H1 (cell line): Measurements from ENCODE around the gene ZNF432. TPM values are rescaled to one million over a fixed set of nuclear protein-coding genes. Genes with fewer than 3 reads are reported as not detected.

ENCODE experiments used
- CTCF ChIA-PET: fragments of 300-600 bp; sonication (Branson Sonifier 250); formaldehyde crosslinking; loops from one replicate; lab custom pipeline; 2021; ENCODE audit not compliant: partially characterized antibody; lab: Charles Lee
- POLR2A ChIA-PET: fragments of 300-600 bp; sonication (Branson Sonifier 250); formaldehyde crosslinking; loops from one replicate; lab custom pipeline; 2021; ENCODE audit warnings: inconsistent platforms; ENCODE audit not compliant: partially characterized antibody; lab: Charles Lee
- DNase-seq, 2 experiments: peaks; one replicate each; pipeline versions ENCODE4 v3.0.0 to v3.0.0-alpha.2; 2010 to 2022; ENCODE audit warnings: low spot score in 2 of 2, low read depth in 1 of 2, mixed read lengths in 1 of 2
- FAIRE-seq: peaks from 2 replicates; lab custom pipeline; 2011; peaks lifted over from hg19 to GRCh38; lab: Jason Lieb, UNC
- H2AFZ ChIP-seq: 2 replicates; pipeline ENCODE4 v1.8.1; 2012; ENCODE audit warnings: low read length, inconsistent platforms
- H2AK5ac ChIP-seq: 2 replicates; pipeline ENCODE4 v1.6.1; 2013; ENCODE audit warnings: low read depth, low read length
- H2BK120ac ChIP-seq: replicated peaks from 2 replicates; pipeline ENCODE3; 2013; ENCODE audit warnings: low read depth, low read length, inconsistent platforms
- H2BK12ac ChIP-seq: 2 replicates; pipeline ENCODE4 v1.6.1; 2013; ENCODE audit warnings: low read depth, low read length
- H2BK15ac ChIP-seq: 2 replicates; pipeline ENCODE4 v1.6.1; 2013; ENCODE audit warnings: low read length
- H2BK20ac ChIP-seq: 2 replicates; pipeline ENCODE4 v1.6.1; 2013; ENCODE audit warnings: low read length
- H2BK5ac ChIP-seq: 2 replicates; pipeline ENCODE4 v1.6.1; 2013; ENCODE audit warnings: low read depth, low read length
- H3K14ac ChIP-seq: 2 replicates; pipeline ENCODE4 v1.6.1; 2013; ENCODE audit warnings: inconsistent platforms; ENCODE audit not compliant: insufficient read length
- H3K18ac ChIP-seq: 2 replicates; pipeline ENCODE4 v1.6.1; 2013; ENCODE audit warnings: low read length; ENCODE audit errors: extremely low read depth
- H3K23ac ChIP-seq: 2 replicates; pipeline ENCODE4 v1.6.1; 2013; ENCODE audit warnings: inconsistent platforms; ENCODE audit not compliant: insufficient read length
- H3K23me2 ChIP-seq: 2 replicates; pipeline ENCODE4 v1.6.1; 2013; ENCODE audit warnings: low read depth, low read length
- H3K27ac ChIP-seq: 2 replicates; pipeline ENCODE4 v1.6.1; 2011; ENCODE audit warnings: low read depth, low read length, inconsistent platforms
- H3K27me3 ChIP-seq, 4 experiments: replicated peaks in 1 of 4; 1 replicate in 1 of 4; 2 replicates in 3 of 4; pipeline versions ENCODE4 v1.6.1 to v1.8.1; 2011 to 2013; ENCODE audit warnings: low read length in 3 of 4, mild to moderate bottlenecking in 3 of 4, inconsistent platforms in 2 of 4, mixed read lengths in 2 of 4, moderate library complexity in 1 of 4; ENCODE audit not compliant: control insufficient read depth in 3 of 4, insufficient read depth in 3 of 4; ENCODE audit errors: extremely low read depth in 1 of 4
- H3K36me3 ChIP-seq, 4 experiments: 2 replicates each; pipeline versions ENCODE4 v1.6.1 to v1.8.1; 2011 to 2013; ENCODE audit warnings: mild to moderate bottlenecking in 4 of 4, low read length in 3 of 4, moderate library complexity in 2 of 4, control low read depth in 1 of 4, inconsistent platforms in 1 of 4; ENCODE audit not compliant: insufficient read depth in 4 of 4, control insufficient read depth in 2 of 4
- H3K4ac ChIP-seq: replicated peaks from 2 replicates; pipeline ENCODE3; 2013; ENCODE audit warnings: low read length, low read depth, mixed read lengths, inconsistent platforms; ENCODE audit not compliant: insufficient read length
- H3K4me1 ChIP-seq, 4 experiments: replicated peaks in 1 of 4; 1 replicate in 1 of 4; 2 replicates in 3 of 4; pipeline versions ENCODE4 v1.6.1 to v1.8.1; 2011 to 2013; ENCODE audit warnings: low read length in 3 of 4, inconsistent platforms in 2 of 4, mixed read lengths in 1 of 4; ENCODE audit not compliant: insufficient read depth in 4 of 4, control insufficient read depth in 3 of 4
- H3K4me2 ChIP-seq, 2 experiments: 2 replicates each; pipeline versions ENCODE4 v1.6.1 to v1.8.1; 2011 to 2013; ENCODE audit warnings: low read depth in 2 of 2, low read length in 2 of 2, control low read depth in 1 of 2, inconsistent platforms in 1 of 2, mild to moderate bottlenecking in 1 of 2; ENCODE audit not compliant: insufficient read depth in 1 of 2
- H3K4me3 ChIP-seq, 4 experiments: fragments of 200-600, 300-600 bp in 1 of 4; sonication (generic), shearing (Covaris generic), sonication (Bioruptor Twin) in 1 of 4; 2 replicates each; pipeline versions ENCODE4 v1.5.1 to v1.8.1; 2011 to 2016; ENCODE audit warnings: low read length in 4 of 4, low read depth in 3 of 4, control low read depth in 2 of 4, inconsistent platforms in 2 of 4, mild to moderate bottlenecking in 2 of 4, mixed read lengths in 1 of 4, moderate library complexity in 1 of 4; ENCODE audit not compliant: insufficient read depth in 2 of 4; ENCODE audit errors: extremely low read depth in 1 of 4
- H3K56ac ChIP-seq: replicated peaks from 2 replicates; pipeline ENCODE3; 2013; ENCODE audit warnings: low read depth, mild to moderate bottlenecking, mixed read lengths, low read length, inconsistent platforms; ENCODE audit not compliant: insufficient read length
- H3K79me1 ChIP-seq: 2 replicates; pipeline ENCODE4 v1.6.1; 2013; ENCODE audit warnings: low read depth, low read length, control low read depth
- H3K79me2 ChIP-seq, 2 experiments: 2 replicates each; pipeline versions ENCODE4 v1.6.1 to v1.8.1; 2012 to 2013; ENCODE audit warnings: low read length in 2 of 2, mild to moderate bottlenecking in 2 of 2, inconsistent platforms in 1 of 2; ENCODE audit not compliant: insufficient read depth in 2 of 2, control insufficient read depth in 1 of 2
- H3K9ac ChIP-seq, 4 experiments: replicated peaks in 1 of 4; 1 replicate in 1 of 4; 2 replicates in 3 of 4; pipeline versions ENCODE4 v1.6.1 to v1.8.1; 2011 to 2013; ENCODE audit warnings: low read depth in 3 of 4, low read length in 3 of 4, control low read depth in 2 of 4, mild to moderate bottlenecking in 2 of 4, moderate library complexity in 2 of 4, inconsistent platforms in 1 of 4; ENCODE audit errors: extremely low read depth in 1 of 4
- H3K9me3 ChIP-seq, 2 experiments: 2 replicates each; pipeline versions ENCODE4 v1.6.1 to v1.8.1; 2012 to 2013; ENCODE audit warnings: mild to moderate bottlenecking in 2 of 2, moderate library complexity in 2 of 2, control low read depth in 1 of 2, inconsistent platforms in 1 of 2, low read depth in 1 of 2, low read length in 1 of 2, mixed read lengths in 1 of 2; ENCODE audit not compliant: insufficient read depth in 2 of 2
- H4K20me1 ChIP-seq, 2 experiments: replicated peaks in 1 of 2; 2 replicates each; pipeline versions ENCODE3 to v1.8.1; 2011 to 2013; ENCODE audit warnings: inconsistent platforms in 2 of 2, low read length in 2 of 2, mild to moderate bottlenecking in 1 of 2; ENCODE audit not compliant: insufficient read depth in 2 of 2, control insufficient read depth in 1 of 2
- H4K5ac ChIP-seq: 2 replicates; pipeline ENCODE4 v1.6.1; 2013; ENCODE audit warnings: low read length, low read depth, mixed read lengths, inconsistent platforms; ENCODE audit not compliant: insufficient read length
- H4K8ac ChIP-seq: 2 replicates; pipeline ENCODE4 v1.8.0; 2013; ENCODE audit warnings: mild to moderate bottlenecking, moderate library complexity, low read length, inconsistent platforms; ENCODE audit not compliant: insufficient read depth; ENCODE audit errors: extremely low read depth
- H4K91ac ChIP-seq: replicated peaks from 2 replicates; pipeline ENCODE3; 2013; ENCODE audit warnings: low read length, mixed read lengths, inconsistent platforms; ENCODE audit not compliant: insufficient read length
- BACH1 ChIP-seq: IDR thresholded peaks from 2 replicates; pipeline ENCODE4 v1.6.1; 2012; ENCODE audit warnings: low read length, improper control_type of control experiment
- BRCA1 ChIP-seq: IDR thresholded peaks from 2 replicates; pipeline ENCODE4 v1.6.1; 2012; ENCODE audit warnings: low read depth, low read length, improper control_type of control experiment
- CTBP2 ChIP-seq: IDR thresholded peaks from 2 replicates; pipeline ENCODE4 v1.7.0; 2011; ENCODE audit warnings: borderline replicate concordance, mild to moderate bottlenecking, moderate library complexity, mixed read lengths, low read length; ENCODE audit not compliant: insufficient read depth, insufficient read length
- E2F6 ChIP-seq: IDR thresholded peaks from 2 replicates; pipeline ENCODE4 v1.6.1; 2012; ENCODE audit warnings: inconsistent platforms
- GABPA ChIP-seq: IDR thresholded peaks from 2 replicates; pipeline ENCODE4 v1.6.1; 2011; ENCODE audit warnings: mild to moderate bottlenecking, low read length, moderate library complexity, borderline replicate concordance; ENCODE audit not compliant: insufficient read depth
- RAD21 ChIP-seq, 2 experiments: IDR thresholded peaks in 1 of 2; conservative IDR thresholded peaks in 1 of 2; 2 replicates each; pipeline ENCODE4 v1.6.1; 2011; ENCODE audit warnings: low read depth in 2 of 2, low read length in 2 of 2, improper control_type of control experiment in 1 of 2, inconsistent platforms in 1 of 2, mild to moderate bottlenecking in 1 of 2, moderate library complexity in 1 of 2
- SAP30 ChIP-seq: fragments of 300-600 bp; sonication (generic); IDR thresholded peaks from 2 replicates; pipeline ENCODE4 v1.7.1; 2012; ENCODE audit warnings: low read length, moderate library complexity, mild to moderate bottlenecking, inconsistent platforms; ENCODE audit not compliant: insufficient read depth, insufficient replicate concordance
- TCF12 ChIP-seq: IDR thresholded peaks from 2 replicates; pipeline ENCODE4 v1.6.1; 2011; ENCODE audit warnings: low read depth, mild to moderate bottlenecking, low read length
- WGBS, 2 experiments: shearing (Covaris generic) in 1 of 2; methylation state at CpG; one replicate each; pipeline versions ENCODE4 v1.1.6 to v1.1.7; 2013 to 2015; ENCODE audit warnings: low lambda C conversion rate in 2 of 2, mixed read lengths in 2 of 2, inconsistent platforms in 1 of 2, low coverage in 1 of 2, missing lambda C conversion rate in 1 of 2; ENCODE audit not compliant: insufficient replicate concordance in 2 of 2, insufficient coverage in 1 of 2, insufficient read length in 1 of 2; ENCODE audit errors: extremely low coverage in 1 of 2, missing lambda C conversion rate in 1 of 2; 5-methylcytosine and 5-hydroxymethylcytosine counted together
- polyA plus RNA-seq, 7 experiments: library from polyadenylated mRNA; depleted of rRNA in 3 of 7; stranded (reverse) in 5 of 7; unstranded in 2 of 7; fragments of >200 nt in 5 of 7; fragments of 200-250 nt in 2 of 7; gene quantifications; 1 replicate in 5 of 7; 2 replicates in 1 of 7; 4 replicates in 1 of 7; pipeline versions ENCODE4 v1.2.1 to v1.2.3, GENCODE V29; 2011 to 2013; ENCODE audit warnings: missing spikeins in 2 of 7, mixed read lengths in 2 of 7
- total RNA-seq: library from RNA; stranded (reverse); fragmentation: NEBNext Ultra II Directional; extraction: Animal tissue kit (Norgen Biotek cat#: 25700); gene quantifications from 2 replicates; pipeline ENCODE4 v1.2.1, GENCODE V29; 2021

The ZNF432 gene
- total and polyA plus RNA-seq, 2 of the 8 experiments (the other 6 are each of a cell fraction or from before 2014, with no cell fraction given): 2.0 to 8.3 TPM

GRCh38 chr19:52070496-52070895 lies 21.9 kb upstream of the ZNF432 start:
- no peak for FAIRE-seq
- Histone ChIP-seq H3K23me2 (no peaks in the 10 kb centered on the region), H4K8ac (no peak overlapping the region), H3K79me2 (no peaks in the 10 kb centered on the region), H3K27me3 (no peaks in the 10 kb centered on the region), H3K9ac (no peak overlapping the region), H2BK20ac (no peak overlapping the region), H3K4ac (no peak overlapping the region), H3K4me2 (no peak overlapping the region), H4K5ac (no peak overlapping the region), H3K79me1 (no peaks in the 10 kb centered on the region; the same call in 1 of the 2 replicates), H3K36me3 (peaks cover 6 to 66% (median 39%) of the 10 kb centered on the region in 4 experiments), H3K4me1 (no peaks in the 10 kb centered on the region), H3K14ac (no peak overlapping the region), H2BK5ac (no peak overlapping the region), H4K91ac (no peak overlapping the region), H2AFZ (no peak overlapping the region), H4K20me1 (no peaks in the 10 kb centered on the region), H3K27ac (no peak overlapping the region), H2BK12ac (no peak overlapping the region), H3K56ac (no peak overlapping the region), H2BK15ac (no peak overlapping the region), H3K18ac (no peak overlapping the region), H2AK5ac (no peak overlapping the region), H3K23ac (no peak overlapping the region), H3K9me3 (peaks cover 43 to 51% of the 10 kb centered on the region in 2 experiments), H3K4me3 (no peak overlapping the region), H2BK120ac (no peak overlapping the region)
- ChIA-PET POLR2A (interaction anchor here (2.0 kb wide), 1 partner anchor 22 kb away, joined by 4 read pairs; the partner anchor contains the start of gene ZNF432), CTCF (no interaction called here)
- TF ChIP-seq BACH1 (no peak), TCF12 (no peak), BRCA1 (no peak), RAD21 (IDR thresholded peaks at IDR 0.05 in 1 of 2, conservative IDR thresholded peaks at IDR 0.05 in 1 of 2; ENCODE audit: low read depth in 2 of 2, low read length in 2 of 2) (no peak), GABPA (no peak), E2F6 (no peak), CTBP2 (no peak), SAP30 (no peak)
- WGBS, 2 experiments: 96% methylated on average over 5 of the region's 5 CpGs; no CpG with 5 or more reads in 1 of the 2 experiments
- DNase-seq: no peak
